GM18907 (cell line): ENCODE results near the gene ZNF594.
"Not testable (repeated sequence)": the region's sequence is repeated elsewhere in the genome, so short reads cannot be mapped to it uniquely, and the experiment has no call there.

Source experiments
- ATAC-seq: cut with Tn5 transposase; IDR thresholded peaks from one replicate; pipeline ENCODE4 v1.9.1; 2021; ENCODE audit warnings: mild to moderate bottlenecking, moderate library complexity; ENCODE audit not compliant: unreplicated experiment

ZNF594 gene

DNA sequence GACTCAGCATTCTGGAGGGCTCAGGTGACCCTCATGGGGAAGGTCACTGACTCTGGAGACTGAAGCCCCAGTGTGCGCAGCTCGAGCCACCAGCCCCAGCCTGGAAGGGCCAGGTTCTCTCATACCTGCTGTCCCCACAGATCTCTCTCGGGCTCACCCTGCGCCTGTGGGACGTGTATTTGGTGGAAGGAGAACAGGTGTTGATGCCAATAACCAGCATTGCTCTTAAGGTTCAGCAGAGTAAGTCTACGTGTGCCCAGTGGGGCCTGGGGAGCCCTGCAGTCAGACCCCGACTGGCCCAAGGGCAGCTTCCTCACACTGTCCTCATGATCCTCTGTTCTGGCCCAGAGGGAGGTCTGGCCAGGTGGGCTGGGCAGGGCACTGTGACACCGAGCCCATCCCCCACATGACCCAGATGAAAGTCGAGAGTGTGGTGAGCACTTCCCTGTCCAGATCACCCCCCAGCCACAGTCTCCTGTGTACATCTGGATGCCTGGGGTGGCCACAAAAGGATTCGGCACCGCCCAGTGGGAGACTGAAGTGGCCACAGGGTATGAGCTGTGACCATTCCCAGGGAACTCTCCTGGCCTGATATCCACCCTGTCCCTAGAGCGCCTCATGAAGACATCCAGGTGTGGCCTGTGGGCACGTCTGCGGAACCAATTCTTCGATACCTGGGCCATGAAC is 54.0 kb downstream of the ZNF594 start:
- not testable (repeated sequence) for ATAC-seq

DNA sequence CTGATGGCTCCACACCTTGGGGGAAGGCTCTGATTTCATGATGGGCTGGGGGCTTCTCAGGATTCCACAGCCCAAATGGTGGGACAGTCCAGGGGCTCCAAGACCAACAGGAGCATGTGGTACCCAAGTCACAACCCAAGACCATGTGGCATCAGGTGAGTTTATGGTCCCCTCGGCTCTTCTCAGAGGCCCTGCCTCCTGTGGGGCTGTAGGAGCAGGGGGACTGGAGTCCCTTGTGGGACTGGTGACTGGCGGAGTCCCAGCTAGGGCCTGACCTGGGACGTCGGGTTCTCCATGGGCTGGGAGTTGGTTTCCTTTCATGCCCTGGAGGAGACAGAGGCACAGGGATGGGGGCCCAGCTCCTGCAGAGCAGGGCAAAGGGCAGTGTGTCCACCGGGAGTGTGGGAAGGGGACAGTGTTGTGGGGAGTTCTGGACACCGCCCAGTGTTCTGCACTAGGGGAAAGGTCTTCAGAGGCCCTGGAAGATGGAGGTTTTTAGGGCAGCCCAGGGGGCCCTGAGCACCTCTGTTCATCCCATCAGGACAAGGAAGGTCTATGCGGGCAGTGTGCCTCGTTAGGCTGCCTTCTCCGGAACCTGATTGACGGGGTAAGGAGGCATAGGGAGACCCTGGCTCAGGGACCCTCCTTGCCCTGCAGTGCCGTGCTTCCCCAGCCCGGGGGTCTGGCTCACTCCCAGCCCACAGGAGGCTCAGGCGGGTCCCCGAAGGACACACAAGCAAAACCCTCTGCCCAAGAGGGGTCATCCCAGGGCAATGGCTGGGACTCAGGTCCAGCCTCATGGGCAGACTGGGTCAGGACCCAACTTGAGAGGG is 54.9 kb downstream of the ZNF594 start:
- ATAC-seq: not testable (repeated sequence)

DNA sequence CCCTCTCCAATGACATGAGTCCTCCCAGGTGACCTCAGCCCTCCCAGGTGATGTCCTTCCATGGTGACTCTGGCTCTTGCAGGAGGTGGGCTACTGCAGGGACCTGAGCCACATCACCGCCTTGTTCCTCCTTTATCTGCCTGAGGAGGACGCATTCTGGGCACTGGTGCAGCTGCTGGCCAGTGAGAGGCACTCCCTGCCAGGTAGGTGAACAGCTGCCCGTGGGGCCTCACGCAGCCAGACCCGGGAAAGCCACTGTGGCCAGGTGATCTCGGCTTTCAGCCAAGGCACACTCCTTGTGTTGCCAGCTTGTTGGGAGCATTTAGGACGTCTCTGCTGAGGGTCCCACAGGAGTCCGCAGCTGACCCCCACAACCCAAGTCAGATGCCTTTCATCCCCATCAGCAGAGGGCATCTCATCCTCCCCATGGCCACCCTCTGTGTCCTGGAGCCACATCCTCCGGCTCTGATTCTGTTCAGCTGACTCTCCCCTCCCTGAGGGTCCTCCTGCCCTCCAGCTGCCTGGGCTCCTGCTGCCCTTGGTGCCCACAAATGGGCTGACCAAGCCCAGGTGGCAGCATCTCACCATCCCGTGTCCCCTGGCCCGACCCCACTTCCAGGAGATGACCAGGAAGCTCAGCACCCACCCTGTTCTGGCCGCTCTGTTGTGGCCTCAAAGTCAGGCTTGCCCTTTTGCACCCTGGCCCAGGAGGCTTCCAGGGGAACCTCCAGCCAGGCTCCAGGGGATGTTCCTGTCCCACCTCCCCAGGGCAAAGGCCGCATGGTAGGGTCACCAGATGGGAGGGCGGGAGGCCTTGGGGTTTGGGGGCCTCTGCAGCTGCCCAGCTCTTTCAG is 55.7 kb downstream of the ZNF594 start:
- ATAC-seq: no peak

DNA sequence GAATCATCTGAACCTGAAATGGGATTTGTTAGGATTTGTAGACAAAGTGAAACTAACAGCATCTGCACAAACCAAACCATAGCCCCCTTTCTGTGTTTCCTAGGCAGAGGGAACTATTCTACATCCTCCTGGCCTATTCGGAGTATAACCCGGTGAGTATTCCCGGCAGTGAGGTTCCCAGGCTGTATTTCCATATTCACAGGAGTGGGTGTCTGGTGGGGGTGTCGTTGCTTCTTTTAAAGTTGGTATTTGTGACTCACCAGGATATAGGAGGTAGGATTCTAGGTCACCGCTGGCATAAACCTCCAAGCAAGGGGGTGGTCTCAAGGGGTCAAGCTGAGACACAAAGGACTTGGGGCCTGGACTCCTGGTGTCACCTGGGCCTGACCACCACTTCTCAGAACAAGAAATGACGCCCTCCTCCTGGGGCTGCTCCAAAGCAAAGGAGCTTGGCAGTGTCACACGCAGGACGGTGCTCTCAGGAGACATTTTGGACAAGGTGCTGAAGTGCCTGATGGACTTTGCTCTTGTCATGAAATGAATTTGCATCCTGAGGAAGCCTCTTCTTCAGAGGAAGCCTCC is 56.4 kb downstream of the ZNF594 start:
- not testable (repeated sequence) for ATAC-seq

DNA sequence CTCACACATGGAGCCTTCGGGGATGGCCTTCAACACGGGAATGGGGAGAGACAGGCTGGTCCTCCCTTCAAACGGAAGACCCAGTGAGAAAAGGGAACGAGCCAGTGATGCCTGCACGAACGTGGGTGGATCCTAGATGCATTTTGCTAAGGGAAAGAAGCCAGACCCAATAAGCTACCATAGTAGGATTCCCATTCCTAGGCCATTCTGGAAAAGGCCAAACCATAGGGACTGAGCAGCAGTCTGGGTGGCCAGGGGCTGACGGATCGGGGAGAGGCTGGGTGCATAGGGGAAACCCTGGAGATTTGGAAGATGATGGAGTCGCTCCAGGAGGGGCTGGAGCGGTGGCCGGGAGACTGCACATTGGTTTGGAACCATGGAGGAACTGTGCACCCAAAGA is 57.1 kb downstream of the ZNF594 start:
- not testable (repeated sequence) for ATAC-seq

DNA sequence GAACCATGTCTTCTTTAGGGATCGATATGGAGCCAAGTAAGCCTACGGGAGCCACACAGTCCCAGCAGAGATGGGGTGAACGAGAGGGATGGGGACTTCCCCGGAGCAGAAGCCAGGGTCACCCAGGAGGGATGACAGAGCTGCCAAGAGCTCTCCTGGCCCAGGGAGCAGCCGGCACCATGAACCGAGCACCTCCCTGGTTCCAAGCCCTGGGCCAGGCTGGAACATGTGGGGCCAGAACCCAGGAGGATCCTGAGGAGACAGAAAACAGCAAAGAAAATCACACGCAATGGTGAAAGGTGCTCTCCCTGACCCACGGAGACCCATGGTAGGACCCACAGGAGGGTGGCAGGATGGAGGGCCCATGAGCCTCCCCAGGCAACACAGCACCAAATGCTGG is 57.7 kb downstream of the ZNF594 start:
- not testable (repeated sequence) for ATAC-seq

DNA sequence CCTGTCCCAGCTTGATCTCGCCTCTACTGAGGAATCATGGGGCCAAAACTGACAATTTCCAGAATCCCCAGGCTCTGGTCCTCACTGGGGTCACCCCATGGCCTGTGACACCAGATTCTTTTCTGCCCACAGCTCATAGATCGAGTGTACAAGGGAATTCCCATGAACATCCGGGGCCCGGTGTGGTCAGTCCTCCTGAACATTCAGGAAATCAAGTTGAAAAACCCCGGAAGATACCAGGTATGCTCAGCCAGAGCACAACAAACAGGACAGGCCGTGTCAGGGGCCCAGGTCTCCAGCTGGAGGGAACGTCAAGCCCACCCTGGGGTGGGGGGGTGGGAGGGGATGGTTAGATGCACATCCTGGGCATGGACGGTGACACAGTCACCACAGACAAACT is 58.4 kb downstream of the ZNF594 start:
- no peak for ATAC-seq

DNA sequence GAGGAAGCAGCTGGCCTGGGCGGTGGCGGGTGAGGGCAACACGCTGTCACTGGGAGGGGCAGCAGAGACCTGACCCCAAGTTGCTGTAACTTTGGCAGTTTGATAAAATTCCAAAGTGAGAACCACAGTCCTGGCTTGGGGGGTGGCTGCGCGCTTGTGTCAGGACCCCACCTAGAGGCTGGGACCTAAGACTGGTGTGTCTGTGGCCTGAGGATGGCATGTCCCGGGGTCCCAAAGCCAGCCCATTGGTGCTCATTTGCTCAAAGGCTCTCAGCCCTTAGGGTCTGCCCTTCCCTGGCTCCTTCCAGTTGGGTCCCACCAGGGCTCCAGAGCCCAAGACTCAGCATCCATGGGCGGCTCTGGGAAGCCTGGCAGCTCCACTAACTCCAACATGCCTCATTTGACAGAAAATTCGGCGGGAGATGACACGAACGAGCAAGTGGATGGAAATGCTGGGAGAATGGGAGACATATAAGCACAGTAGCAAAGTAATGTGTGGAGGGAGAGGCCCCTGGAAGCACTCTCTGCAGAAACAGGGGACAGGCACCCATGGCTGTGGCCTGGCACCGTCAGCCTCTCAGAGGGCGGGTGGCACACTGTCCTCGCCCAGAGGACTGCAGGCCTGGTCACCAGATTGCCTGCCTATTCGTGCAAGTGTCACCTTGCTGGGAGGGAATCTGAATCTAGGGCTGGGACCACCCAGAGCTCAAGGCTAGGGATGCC is 59.0 kb downstream of the ZNF594 start:
- not testable (repeated sequence) for ATAC-seq

DNA sequence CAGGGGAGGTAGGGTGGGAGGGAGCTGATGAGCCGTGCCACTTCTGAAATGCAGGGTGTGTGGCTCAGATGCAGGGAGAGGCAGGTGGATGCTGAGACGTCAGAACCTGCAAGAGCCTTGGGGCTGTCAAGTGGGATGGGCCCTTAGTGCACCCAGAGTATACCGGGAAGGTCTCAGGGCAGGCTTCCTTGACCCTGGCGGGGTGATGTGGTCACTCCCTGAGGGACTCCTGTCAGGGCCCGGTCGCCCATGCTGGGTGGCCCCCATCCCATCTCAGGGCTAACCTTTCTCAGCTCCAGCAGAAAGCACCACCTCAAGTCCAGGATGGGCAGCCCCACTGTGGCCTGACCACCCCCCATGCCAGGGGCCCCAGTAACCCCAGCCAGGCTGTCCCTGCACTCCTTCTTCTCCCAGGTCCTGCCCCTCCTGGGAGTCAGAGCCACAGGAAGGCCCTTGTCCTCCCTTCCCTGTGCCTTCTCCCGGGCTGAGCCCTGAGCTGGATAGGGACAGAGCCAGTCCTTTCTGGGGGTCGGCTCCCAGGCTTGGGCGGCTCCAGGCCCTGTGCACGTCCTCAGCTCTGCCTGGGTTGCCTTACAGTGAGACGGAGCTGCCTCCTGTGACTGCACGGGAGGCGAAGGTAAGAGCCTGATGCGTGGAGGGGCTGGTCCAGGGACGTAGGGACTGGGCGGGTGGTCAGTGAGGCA is 59.7 kb downstream of the ZNF594 start:
- ATAC-seq: not testable (repeated sequence)

DNA sequence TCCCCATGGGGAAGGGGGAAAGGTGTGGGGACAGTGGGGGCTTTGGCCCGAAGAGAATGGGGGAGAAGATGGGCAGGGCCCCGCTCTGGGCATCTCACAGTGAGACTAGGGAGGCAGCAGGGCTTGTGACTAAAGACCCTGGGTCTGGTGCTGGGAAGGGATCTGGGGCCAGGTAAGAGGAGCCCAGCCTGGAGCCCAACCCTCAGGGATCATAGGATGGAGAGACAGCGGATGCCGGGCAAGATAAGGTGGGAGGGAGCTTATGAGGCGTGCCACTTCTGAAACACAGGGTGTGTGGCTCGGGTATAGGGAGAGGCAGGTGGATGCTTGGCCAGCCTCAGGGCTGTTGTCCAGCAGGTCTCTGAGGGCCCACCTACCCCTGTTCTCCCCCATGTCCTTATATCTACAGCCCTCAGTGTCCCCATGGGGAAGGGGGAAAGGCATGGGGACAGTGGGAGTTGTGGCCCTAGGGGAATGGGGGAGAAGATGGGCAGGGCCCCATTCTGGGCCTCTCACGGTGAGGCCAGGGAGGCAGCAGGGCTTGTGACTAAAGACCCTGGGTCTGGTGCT is 60.4 kb downstream of the ZNF594 start:
- no peak for ATAC-seq

DNA sequence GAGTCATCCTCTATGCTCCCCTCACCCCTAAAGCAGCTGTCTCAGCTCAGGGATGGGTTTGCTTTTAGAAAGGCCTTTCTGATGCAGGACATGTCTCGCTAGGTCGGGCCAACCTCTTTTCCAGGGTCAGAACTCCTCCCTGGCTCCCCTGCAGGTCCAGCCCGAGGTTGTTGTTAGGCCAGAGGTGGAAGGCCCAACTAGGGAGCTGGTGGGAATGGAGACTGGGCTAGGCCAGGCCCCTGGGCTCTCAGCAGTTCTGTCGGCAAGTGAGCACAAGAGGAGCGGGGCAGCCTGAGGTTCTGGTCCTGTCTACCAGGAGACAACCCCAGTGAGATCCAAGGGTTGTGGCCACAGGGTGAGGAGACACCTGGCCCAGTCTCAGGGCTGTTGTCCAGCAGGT is 61.0 kb downstream of the ZNF594 start:
- not testable (repeated sequence) for ATAC-seq

DNA sequence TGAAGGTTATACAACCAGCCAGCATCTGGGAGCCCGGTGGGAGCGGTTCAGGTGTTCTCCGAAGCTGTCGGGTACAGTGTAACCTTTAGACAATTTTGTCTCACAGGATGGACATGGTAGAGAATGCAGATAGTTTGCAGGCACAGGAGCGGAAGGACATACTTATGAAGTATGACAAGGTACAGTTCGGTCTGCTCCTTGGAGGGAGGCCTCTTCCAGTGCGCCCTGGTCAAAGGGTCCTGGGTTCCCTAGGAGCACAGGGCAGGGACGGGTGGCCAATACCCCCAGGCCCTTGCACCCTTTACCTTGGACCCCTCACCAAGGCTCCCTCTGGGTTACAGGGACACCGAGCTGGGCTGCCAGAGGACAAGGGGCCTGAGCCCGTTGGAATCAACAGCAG is 61.4 kb downstream of the ZNF594 start:
- ATAC-seq: not testable (repeated sequence)

DNA sequence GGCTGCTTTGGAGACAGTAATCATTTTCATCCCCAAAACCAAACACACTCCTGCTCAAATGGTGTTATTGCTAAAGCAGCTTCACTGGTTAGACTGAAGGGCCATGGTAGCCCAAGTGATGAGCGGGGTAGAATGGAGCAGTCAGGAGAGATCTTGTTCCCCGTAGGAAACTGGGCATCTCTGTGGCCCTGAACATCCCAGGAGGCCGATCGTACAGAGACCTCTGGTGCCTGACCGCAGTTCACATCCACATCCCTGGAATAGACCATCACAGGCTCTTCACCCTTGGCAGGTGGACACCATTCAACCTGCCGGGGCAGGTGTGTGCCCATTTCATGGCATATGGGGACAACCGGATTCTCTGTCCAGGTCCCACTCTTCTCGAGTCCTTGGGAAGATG is 61.9 kb downstream of the ZNF594 start:
- not testable (repeated sequence) for ATAC-seq
